ENCODE results near the gene IGF1R. TPM values are rescaled to one million over a fixed set of nuclear protein-coding genes. Genes with fewer than 3 reads are reported as not detected.
A peak's percentile ranks its signal among the peaks of the same experiment; 100 is the strongest.

Gene IGF1R
- total RNA-seq, 1 donor from 2014 or later = 29.2 TPM

DNA sequence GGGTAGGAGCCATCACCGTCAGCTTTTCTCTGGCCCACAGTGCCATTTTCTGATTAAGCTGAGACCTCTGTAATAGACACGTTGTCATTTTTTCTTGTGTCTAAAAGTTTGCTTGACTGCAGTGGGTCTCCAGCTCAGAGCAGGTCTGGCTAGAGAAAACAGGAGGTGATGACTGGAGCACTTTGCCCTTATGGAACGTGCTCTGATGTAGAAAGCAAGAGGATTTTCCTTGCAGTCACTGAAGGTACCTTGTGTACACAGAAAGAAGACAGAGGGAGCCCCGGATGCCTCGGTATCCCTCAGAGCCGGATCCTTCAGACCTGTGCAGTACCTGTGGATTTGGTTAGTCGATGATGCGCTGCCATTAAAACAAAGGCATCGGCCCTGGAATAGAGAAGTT lies 76.2 kb downstream of the IGF1R start:
- no peak for DNase-seq (ENCODE audit: low spot score)

DNA sequence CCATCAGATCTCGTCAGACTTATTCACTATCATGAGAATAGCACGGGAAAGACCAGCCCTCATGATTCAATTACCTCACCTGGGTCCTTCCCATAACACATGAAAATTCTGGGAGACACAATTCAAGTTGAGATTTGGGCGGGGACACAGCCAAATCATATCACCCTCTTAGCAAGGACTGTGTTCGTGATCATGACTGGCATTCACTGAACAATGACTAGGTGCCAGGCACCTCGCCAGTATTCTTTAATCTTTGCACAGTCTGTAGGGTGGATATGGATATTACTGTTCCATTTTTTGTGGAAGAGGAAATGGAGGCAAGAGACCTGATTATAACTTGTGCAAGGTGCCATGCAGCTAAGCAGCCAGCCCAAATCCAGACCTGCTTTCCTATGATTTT lies 77.5 kb downstream of the IGF1R start:
- DNase-seq (ENCODE audit: low spot score) = no peak

DNA sequence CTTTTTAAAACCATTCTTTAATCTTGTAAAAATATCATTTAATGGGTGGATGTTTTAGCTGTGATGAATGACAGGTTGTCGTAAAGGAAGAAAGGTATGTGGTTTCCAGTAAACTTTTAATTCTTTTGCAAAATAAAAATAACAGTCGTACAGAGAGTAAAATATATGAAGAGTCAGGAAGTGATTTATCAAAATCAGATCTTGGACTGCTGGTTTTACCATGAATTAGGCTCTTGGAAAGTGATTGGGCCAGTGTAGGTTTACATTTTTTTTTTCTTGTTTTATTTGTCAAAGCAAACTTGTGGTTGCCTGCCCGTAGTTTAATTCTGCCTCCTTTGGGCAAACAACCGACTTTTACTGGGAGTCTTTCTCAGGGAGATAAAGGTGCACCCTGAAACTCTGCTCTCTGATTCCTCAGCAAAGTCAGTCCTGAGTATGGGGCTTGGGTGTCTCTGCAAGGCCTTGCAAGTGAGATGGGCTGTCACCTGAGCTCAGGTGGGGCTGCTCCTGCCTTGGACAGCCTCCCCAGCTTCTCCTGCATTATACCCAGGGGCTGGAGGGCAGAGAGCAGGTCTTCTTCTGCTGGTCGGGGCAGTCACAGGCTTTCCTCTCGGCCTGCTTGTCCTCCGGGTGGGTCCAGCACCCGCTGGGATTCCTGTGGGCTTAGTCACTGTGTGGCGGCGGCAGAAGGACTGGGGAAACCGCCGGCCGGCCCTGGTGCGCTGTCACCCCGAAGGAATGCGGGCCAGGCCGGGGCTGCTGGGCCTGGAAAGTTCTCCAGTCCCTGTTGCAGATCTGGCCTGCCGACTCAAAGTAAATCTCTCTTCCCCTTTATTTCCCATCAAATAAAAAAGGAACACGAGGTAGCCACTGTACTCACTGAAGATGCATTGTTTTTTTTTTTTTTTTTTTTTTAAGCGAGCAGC lies 79.0 kb downstream of the IGF1R start:
- DNase-seq (ENCODE audit: low spot score) = peak; percentile 94

DNA sequence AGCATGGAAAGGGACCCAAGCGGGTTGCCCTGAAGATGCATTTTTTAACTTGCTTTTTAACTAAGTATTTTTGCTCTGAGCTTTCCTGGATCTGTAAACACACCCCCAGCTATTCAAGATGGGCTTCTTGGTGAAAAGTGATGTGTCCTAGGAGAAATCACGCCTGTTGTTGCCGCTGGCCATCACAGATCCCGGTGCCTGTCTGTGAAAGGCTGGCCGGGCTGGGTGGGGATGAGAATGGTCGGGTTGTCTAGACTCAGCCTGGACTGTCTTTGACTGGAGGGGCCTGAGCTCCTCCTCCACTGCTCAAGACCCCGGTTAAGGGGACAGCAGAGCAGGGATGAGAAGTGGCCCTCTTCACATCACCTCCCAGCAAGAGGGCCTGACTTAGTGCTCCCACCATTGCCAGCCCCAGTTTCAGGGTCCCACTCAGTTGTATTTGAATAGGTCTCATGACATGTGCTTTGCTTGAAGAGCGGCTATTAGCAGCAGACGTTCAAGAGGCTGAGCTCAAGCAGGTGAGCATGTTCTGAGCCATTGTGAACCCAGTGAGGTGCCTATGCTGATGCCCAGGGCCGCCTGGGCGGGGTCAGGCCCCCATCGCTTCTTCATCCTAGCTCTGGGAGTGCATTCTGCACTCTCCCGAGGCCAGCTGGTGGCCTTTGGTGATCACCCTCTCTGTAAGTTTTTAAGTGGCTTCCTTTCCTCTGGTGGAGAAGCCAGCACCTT lies 79.9 kb downstream of the IGF1R start:
- DNase-seq (ENCODE audit: low spot score) = no peak

DNA sequence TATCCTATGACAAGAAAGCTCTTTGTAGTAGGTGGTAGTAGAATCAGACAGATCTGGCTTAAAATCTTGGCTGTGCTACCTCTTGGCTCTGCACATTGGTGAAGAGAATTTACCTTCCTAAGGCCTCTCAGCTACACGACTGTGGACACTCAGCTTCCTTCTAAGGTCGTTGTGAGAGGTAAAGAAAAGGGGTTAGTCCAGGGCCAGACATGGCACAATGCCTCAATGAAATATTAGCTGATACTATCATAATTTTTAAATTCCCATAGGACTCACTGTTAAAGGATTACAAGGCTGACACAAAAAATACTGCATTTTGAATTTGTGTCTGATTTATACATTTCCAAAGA lies 80.4 kb downstream of the IGF1R start:
- DNase-seq (ENCODE audit: low spot score) = no peak

DNA sequence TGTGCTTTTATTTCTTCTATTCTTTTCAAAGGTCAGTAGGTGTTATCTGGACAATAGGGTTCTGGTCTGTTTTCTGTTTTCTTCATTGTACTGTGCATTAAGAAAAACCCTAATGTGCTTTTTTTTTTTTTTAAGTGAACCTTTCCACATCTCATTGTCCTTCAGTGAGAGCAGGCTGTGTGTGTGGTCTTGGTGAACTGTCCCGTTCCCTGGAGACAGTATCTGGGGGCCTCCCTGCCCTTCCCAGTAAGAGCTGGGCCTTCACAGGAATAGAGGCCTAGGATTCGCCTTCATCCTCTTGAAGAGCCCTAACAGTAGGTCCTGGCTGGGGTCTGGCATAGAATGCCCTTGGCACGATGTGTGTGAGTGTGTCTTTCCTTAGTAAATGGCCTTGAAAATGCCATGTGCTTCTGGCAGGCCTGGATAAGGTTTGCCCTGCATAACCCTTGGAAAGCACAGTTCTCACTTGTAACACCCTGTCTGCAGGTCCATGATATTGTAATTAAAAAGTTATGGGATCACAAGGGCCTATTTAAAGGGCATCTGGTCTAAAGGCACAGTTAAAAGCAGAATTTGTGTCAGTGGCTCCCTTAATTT lies 81.2 kb downstream of the IGF1R start:
- no peak for DNase-seq (ENCODE audit: low spot score)

DNA sequence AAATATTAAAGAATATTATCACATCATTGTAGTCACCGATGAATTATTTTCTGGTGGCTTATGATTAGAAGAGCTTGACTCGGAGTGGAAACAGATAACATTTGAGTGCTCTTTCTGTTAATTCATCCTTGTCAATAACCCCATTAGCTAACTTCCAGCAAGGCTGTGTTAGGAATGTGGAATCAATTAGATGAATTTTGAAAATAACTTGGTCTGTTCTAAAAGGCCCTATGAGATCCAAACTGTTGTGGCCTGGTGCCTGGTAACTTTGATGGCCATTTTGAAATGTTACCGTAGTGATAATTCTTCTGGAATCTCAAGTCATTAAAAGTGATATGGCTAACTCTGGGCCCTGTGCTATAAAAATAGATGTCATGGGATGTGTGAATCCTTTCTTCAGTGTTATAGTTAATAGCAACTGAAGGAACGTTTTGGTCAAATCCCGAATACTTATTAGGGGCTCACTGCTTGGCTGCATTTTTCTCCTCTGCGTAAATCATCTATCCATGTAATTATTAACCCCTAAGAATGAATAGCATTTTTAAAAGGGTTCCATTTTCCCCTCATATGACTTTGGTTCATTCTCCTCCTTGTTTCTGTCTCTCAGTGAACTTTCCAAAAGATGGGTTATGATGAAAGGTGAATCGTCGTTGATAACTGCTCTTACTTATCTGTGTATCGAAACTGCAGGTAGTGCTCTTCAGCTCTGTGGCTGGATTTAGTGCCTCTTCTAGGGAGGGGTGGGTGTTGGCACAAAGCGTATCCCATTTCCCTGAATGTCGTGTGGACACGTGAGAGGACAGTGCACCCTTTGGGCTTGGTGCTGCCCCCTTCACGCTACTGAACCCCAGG lies 82.7 kb downstream of the IGF1R start:
- no peak for DNase-seq (ENCODE audit: low spot score)

DNA sequence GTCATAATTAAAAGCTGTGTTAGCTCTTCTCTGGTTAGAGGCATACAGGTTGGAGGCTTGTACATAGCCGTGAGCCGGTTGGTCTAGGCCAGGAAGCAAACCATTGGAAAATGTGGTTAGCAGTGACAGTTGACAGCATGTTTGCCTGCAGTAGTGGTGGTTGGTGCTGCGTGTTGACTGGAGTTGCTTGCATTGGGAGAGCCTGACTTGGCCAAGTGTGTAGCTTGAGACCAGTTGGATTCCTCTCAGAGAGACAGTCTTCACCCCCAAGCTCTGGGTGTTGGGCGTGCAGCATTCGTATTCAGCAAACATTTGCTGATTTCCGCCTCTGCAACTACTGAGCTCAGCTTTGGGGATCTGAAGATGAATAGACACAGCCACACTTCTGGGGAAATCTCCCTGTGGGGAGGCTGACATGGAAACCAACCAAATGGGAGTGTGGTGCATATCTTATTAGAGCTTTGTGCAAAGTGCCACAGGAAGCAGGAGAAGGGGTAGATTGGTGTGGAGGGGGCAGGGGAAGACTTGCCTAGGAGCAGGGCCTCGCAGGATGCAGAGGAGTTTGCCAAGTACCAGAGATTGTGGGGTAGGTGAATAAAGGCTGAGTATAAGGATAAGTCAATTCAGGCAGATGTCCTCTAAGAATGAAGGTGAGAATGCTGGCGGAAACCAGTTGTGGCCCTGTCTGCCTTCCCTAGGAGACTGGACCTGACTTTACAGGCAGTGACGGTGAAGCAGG lies 83.5 kb downstream of the IGF1R start:
- no peak for DNase-seq (ENCODE audit: low spot score)

DNA sequence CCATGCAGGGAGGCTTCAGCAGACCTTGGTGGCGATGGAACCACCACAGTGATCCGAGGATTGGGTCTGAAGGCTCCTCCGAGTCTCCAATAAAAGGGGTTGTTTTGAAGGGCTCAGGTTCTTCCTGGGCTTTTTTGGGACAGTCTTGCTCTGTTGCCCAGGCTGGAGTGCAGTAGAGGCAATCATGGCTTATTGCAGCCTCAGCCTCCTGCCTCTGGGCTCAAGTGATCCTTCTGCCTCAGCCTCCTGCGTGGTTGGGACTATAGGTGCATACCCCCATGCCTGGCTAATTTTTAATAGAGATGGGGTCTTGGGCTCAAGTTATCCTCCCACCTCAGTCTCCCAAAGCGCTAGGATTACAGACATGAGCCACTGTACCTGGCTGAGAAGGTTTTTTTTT lies 84.8 kb downstream of the IGF1R start:
- DNase-seq (ENCODE audit: low spot score) = no peak

DNA sequence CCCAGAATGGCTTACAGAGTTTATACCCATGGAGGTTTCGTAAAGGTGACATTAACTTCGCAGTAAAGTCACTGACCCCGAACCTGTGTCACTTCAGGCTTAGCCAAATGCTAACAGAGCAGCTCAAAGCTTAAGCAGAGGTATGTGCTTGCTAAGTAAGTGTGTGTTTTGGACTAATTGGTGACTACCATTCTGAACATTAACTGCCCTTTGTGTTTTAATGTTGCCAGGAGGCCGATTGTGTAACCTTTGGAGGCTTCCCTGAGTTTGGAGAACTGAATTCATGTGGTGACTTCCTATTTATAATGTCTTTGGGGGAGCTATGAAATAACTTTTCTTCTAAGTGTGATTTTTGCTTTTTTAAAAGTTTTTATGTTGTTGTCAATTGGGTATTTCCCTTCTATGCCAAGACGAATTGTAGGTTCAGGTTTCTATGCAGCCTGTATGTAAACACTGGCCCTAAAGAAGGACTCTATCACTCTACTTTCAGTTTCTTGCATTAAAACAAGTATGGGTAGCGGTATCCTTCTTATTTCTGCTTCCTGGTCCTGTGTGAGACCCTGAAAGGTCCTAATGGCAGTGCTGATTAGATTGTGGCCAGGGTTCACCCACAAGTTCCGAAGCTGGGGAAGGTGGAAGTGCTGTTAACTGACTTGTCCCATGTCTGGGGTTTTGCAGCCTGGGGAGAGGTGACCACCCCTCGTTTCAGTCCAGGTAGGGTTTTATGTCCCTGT lies 86.3 kb downstream of the IGF1R start:
- DNase-seq (ENCODE audit: low spot score) = no peak

DNA sequence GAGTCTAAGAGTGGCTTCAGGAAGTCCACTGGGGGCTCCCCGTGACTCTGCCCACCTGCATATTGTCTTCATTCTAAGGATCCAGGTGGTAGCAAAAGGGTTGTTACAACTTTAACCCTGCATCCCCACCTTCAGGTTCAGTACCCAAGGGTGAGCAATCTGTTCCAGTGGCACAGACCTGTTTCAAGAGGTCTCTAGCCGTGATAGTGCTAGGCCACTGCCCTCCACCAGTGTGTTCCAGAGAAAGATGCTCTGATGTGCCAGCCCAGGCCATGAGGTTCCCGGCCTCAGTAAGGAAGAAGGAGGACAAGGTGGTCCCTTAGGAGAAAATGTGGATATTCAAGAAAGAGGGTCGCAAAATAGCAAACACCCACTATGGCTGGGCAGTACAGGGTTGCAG lies 87.0 kb downstream of the IGF1R start:
- DNase-seq (ENCODE audit: low spot score) = no peak

DNA sequence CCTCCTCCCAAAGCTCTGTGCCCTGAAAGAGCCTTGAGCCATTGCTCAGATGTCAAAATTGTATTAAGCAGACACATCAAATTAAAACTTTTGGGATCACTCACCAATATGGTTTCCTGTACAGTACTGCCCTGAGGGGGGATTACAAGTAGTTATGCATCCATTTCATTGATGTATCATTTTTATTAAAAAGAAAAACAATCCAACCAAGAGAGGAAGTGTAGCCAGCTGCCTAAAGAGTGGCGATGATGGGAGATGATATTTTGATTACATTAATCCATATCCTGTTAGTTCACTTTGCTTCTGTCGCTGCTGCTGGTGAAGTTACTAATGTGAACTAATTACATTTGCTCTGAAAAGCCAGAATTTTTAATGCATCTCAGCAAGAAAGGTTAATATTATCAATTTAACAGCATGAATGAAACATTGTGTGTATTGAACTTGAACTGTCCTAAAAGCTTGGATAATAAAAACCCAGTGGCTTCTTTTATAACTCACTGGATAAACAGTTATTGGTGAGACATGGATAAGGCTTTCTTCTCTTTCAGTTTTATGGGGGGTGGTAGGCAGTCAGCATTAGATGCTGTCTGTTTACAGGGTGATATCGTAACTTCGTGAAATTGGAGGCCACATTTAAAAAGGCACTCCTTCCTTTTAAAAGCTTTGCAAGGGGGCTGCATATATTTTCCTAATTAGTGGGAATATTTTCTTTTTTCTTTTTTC lies 87.7 kb downstream of the IGF1R start:
- no peak for DNase-seq (ENCODE audit: low spot score)

DNA sequence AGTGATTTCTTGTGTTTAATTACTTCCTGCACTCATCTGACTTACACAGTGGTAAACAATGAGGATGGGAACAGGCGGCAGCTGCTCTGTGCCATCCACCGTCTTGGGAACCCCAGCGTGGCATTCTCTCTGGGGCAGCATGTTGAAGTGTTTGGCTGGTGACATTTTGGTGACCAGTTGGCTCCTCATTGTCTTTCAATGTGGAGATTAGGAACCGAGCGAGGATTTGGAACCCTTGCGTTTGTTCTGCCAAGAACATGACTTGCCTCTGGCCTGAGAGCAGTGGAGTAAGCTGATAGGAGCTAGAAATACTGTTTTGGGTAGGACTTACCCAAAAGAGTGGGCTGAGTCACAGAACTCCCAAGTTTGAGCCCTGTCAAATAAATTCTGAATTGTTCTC lies 88.8 kb downstream of the IGF1R start:
- no peak for DNase-seq (ENCODE audit: low spot score)

DNA sequence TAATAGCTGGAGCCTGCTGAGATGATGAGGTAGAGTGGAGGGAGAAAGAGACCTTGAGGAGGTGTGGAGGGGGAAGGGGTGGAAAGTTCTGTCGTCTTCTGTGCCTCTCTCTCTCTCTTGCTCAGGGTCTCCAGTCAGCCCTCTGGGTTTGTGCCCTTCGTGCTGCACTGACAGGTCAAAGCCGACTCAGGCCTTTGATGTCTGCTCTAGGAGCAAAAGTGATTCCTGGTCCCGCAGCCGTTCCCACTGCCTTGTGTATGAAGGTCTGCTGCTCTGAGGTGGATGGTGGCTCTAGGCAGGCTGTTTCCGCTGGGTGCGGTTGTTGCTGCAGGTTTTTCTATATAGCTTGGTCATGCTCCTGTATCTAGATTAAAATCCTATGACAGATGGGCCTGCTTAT lies 89.4 kb downstream of the IGF1R start:
- DNase-seq (ENCODE audit: low spot score) = no peak

DNA sequence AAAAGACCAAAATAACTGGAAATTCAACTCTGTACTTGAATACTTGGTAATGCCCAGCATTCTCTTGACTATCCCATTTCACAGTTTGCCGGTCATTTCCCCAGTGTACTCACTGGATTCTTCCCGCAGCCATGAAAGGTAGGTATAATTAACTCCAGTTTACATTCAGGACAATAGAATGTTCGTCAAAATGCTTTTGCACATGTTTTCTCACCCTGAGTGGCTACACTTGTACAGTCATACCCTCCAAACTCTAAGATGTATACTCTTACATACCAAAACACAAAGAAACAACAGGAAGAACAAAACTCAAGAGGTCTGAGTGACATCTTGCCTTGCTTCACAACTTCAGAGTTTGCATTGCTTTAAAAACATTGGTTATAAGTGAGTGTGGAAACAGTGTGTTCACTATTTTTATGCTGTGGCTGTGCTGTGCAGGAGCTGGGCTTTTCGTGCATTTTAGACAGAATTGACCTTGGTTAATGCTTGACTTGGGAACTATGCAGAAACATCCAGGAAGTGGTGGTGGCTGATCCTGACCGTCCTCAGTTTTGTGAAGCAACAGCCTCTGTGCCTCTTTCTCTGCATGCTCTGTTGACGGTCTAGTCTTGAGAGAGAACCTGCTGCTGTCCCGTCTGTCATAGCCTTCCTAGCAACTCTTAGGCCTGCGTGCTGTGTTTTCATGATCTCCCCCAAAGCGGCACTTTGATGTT lies 90.5 kb downstream of the IGF1R start:
- no peak for DNase-seq (ENCODE audit: low spot score)

DNA sequence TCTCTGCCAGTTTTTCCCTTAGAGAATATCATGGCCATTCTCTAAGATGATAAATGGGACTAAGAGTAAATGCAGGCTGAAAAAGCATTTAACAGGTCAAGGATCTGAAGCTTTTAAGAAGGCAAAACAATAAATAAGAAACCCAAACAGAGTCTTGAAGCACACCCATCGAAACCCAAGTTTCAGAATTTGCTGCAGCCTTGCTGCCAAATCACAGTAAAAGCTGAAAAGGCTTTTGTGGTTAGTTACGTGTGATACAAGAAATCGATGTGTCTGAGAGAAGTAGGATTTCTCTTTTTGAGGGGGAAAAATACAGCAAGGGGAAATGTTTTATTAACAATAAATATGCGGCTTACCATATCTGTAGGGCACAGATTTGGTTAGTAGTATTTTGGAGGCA lies 92.0 kb downstream of the IGF1R start:
- no peak for DNase-seq (ENCODE audit: low spot score)

DNA sequence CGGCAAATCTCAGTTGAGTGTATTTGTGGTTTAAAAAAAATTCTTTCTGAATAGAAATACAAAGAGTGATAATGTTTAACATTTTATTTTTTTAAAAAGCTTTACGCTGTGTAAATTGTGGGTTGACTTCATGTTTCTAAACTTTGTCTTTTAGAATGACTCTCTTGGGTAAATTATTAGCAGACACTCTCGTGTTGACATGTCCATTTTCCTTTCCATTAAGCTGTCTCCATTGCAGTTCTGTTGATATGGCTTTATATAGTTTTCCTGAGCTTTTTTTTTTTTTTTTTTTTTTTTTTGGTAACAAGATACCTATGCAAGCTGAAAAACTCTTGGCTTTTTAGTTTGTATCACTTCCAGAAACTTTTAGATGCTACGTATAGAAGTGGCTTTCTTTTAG lies 92.6 kb downstream of the IGF1R start:
- DNase-seq (ENCODE audit: low spot score) = no peak

DNA sequence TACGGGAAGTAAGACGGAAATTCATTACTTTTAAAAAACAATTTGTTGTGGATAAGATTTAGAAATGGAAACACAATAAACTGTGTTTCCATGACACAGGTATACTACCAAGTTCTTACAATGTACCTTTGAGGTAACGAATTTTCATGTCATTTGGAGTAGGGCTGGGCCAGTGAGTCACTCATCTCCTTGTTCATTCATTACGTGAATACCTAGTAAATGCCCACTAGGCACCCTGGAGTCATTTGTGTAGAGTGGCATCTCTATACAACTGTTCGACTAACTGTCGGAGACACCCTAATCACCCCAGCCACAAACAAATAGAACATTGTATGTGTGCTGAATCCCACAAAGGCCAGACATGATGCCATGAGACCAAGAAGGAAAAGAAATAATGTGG lies 94.8 kb downstream of the IGF1R start:
- no peak for DNase-seq (ENCODE audit: low spot score)

DNA sequence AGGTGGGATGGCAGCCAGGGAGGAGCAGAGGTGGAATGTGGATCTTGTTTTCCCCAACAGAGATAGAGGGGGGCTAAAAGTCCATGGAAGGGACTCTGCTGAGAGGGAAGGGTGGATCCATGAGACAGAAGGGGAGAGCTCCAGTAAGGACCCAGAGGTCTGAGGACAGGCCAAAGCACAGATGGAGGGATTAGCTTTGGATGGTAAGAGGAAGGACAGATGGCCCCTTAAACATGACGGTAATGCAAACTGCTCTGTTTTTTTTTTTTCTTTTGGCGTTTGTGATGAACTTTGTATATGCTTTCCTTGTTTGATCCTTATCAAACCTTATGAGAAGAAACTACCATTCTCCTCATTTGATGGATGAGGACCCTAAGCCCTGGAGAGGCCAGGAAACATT lies 96.2 kb downstream of the IGF1R start:
- no peak for DNase-seq (ENCODE audit: low spot score)

Data from mesenteric fat pad (tissue), 1 donor.